ENCODE data around the gene ADSL.
A peak's percentile ranks its signal among the peaks of the same experiment; 100 is the strongest.
"Not testable (repeated sequence)": the region's sequence is repeated elsewhere in the genome, so short reads cannot be mapped to it uniquely, and the experiment has no call there.

Gene ADSL

GRCh38 chr22:40368016-40368415, 21.7 kb downstream of the ADSL start:
- no peak for DNase-seq (ENCODE audit: low read depth, low spot score)

DNA sequence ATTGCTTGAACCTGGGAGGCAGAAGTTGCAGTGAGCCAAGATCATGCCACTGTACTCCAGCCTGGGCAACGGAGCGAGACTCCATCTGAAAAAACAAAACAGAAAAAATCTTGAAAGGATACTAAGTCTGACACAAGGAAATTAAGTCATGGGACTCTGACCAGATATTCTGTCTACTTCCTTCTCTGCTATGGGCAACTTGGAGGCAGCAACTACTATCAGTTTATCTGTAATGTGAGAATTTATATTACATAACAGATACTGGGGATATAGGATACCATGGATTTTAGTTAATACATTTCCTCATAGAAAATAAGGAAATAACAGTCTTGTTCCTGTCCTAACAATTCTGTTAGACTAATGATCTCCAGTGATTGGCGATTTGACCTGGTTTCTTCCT, 22.5 kb downstream of the ADSL start:
- no peak for DNase-seq (ENCODE audit: low read depth, low spot score)

DNA sequence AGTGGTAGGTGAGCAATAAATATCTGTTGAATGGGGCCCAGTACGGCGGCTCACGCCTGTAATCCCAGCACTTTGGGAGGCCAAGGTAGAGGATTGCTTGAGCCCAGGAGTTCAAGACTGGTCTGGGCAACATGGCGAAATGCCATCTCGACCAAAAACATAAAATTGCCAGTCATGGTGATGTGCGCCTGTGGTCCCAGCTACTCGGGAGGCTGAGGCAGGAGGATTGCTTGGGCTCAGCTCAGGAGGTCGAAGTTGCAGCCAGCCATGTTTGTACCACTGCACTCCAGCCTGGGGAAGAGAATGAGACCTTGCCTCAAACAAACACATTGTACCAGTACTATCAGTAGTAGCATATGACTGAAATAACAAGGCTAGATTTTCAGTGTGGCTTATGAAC, 28.3 kb downstream of the ADSL start:
- DNase-seq (ENCODE audit: low read depth, low spot score), result no peak

DNA sequence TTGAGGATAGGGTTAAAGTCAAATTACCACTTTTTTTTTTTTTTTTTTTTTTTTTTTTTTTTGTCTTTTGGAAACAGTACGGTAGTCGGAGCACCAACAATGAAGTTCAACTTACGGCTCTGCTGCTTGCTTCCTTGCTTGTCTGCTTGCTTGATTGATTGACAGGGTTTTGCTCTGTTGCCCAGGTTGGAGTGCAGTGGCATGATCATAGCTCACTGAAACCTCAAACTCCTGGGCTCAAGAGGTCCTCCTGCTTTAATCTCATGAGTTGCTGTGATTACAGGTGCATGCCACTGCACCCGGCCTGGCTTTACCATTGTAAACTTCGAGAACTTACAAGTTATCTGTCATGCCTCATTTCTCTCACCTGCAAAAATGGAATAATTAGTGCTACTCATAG, 29.8 kb downstream of the ADSL start:
- DNase-seq (ENCODE audit: low read depth, low spot score), result no peak

- DNase-seq (ENCODE audit: low read depth, low spot score), result no peak
Observed at GRCh38 chr22:40377931-40378330, 31.6 kb downstream of the ADSL start.

DNA sequence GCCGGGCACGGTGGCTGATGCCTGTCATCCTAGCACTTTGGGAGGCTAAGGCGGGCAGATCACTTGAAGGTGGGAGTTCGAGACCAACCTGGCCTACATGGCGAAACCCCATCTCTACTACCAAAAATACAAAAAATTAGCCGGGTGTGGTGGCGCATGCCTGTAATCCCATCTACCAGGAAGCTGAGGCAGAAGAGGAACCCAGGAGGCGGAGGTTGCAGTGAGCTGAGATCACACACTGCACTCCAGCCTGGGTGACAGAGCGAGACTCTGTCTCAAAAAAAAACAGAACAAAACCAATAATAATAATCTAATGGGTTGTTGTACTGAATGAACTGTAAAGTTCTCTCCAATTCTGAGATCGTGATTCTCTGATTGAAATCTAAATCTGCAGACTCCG, 32.1 kb downstream of the ADSL start:
- not testable (repeated sequence) for DNase-seq (ENCODE audit: low read depth, low spot score)

GRCh38 chr22:40381461-40381860, 35.2 kb downstream of the ADSL start:
- DNase-seq (ENCODE audit: low read depth, low spot score), result no peak

GRCh38 chr22:40383905-40384304, 37.6 kb downstream of the ADSL start:
- DNase-seq (ENCODE audit: low read depth, low spot score), result no peak

DNA sequence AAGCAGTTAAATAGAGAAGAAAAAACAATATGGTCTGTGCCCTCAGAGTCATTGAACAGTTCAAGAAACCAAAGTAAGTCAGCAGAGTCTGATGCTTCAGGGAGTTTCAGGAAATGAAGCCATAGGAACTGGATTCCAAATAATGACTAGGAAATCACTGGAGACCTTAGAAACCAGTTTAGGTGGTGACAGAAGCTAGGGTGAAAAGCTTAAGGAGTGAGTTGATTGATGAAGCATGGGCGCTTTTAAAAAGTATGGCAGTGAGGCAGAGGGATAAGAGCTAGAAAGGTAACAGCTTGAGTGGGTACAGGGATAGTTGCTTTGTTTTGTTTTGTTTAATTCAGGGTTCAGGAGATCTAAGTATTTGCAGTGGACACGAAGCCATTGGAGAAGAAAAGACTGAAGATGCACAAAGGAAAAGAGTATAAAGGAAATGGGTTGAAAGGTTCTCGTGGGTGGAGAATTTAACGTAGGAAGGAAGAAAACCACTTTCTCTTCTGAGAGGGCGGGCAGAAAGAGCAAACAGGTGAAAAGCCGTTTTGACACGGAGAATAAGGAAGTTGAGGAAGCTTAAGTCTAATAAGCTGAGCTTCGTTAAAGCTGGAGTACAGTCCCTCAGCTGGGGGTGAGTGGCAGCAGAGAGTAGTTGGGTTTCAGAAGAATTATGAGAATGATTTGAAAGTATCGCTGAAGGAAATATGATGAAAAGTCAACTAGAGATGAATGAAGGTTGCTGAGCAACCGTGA, 38.9 kb downstream of the ADSL start:
- DNase-seq (ENCODE audit: low read depth, low spot score), result no peak

DNA sequence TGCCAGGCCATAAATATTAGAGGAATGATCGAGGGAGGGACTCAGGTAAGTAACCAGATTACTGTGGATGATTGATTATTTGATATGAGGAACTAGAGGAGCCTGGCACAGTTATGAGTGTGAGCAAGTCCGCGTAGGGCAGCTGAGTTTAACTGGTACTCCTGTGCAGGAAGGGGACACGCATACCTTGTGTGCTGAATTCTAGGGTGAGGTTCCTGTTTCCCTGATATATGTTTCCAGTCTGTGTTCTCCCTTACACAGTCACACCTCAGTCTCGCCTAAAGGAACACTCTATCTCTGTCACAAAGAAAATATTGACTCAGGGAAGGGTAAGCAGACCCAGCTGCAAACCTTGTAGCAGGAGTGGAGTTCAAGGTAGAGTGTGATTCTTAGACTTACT, 41.4 kb downstream of the ADSL start:
- DNase-seq (ENCODE audit: low read depth, low spot score), result no peak

GRCh38 chr22:40388231-40388630, 41.9 kb downstream of the ADSL start:
- DNase-seq (ENCODE audit: low read depth, low spot score), result no peak

DNA sequence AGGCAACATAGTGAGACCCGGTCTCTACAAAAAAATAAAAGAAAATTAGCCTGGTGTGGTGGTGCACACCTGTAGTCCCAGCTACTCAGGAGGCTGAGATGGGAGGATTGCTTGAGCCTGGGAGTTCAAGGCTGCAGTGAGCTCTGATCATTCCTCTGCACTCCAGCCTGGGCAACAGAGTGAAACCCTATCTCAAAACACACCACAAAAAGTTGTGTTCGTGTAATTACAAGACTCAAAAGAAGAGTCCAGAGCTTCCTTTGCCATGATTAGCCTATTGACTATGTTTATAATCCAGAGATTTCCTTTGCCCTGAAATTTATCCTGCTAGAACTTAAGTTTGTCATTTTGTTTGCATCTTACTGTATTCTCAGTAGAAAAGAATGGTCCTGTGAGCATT, 45.1 kb downstream of the ADSL start:
- DNase-seq (ENCODE audit: low read depth, low spot score), result no peak

DNA sequence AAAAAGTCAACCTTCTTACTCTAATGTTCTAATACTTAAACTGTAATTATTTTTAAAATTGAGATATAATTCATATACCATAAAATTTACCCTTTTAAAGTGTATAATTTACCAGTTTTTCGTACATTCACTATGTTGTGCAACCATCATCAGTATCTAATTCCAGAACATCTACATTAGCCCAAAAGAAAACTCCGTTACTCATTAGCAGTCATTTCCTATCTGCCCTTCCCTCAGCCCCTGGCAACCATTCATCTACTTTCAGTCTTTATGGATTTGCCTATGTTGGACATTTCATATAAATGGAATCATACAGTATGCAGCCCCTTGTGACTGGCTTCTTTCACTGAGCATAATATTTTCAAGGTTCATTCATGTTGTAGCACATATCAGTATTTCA, 46.3 kb downstream of the ADSL start:
- DNase-seq (ENCODE audit: low read depth, low spot score), result no peak

GRCh38 chr22:40394607-40395006, 48.3 kb downstream of the ADSL start:
- no peak for DNase-seq (ENCODE audit: low read depth, low spot score)

DNA sequence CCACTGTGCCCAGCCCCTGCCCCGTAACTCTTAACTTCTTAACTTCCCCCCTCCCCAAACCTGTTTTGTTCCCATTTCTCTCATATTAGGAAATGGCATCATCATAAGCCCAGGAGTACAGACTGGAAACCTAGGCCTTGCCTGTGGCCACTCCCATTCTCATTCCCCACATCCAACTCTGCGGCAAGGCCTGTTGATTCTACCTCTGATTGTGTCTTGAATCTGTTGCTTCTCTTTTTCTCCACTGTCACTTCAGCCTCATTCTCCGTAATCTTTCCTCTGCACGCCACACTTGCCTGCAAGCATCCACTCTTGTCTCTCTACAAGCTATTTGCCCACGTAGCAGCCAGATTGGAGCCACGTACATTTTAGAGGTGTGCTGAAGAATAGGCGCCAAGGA, 49.3 kb downstream of the ADSL start:
- no peak for DNase-seq (ENCODE audit: low read depth, low spot score)

DNA sequence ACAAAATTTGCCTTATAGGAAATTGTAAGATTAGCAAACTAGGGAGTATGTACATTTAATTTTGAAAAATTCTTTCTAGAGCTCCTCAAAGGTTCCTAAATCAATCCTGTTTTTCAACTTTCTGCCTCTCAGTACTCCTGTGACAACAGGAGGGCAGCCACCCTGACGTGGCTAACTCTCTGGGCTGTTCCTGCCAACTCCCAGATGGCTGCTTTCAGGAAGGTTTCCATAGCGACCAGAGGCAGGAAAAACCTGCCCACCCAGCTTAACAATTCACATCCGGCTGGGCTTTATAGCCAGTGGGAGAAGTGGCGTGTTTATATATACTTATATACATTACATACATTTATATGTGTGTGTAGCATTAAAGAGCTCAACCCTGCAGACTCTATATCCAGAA, 50.6 kb downstream of the ADSL start:
- peak; percentile 55 for DNase-seq (ENCODE audit: low read depth, low spot score)

DNA sequence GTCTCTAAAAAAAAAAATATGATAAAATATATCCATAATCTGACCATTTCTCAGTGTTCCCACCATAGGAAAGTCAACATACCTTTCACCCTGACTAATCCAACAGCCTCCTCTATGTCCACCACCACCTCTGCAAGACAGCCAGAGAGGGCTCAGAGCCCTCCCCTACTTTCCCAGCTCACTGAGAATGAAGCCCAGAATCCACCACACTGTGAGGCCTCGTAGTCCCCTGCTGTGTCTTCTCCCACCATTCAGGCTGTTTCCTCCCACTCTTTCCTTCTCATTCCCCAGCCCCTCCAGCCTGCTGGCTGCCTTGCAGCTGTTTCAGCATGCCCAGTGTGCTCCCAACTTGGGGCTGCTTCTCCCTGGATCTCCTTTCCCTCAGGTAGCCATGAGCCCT, 51.1 kb downstream of the ADSL start:
- DNase-seq (ENCODE audit: low read depth, low spot score), result no peak

GRCh38 chr22:40399621-40400020, 53.3 kb downstream of the ADSL start:
- DNase-seq (ENCODE audit: low read depth, low spot score), result no peak

GRCh38 chr22:40400159-40400558, 53.9 kb downstream of the ADSL start:
- no peak for DNase-seq (ENCODE audit: low read depth, low spot score)

DNA sequence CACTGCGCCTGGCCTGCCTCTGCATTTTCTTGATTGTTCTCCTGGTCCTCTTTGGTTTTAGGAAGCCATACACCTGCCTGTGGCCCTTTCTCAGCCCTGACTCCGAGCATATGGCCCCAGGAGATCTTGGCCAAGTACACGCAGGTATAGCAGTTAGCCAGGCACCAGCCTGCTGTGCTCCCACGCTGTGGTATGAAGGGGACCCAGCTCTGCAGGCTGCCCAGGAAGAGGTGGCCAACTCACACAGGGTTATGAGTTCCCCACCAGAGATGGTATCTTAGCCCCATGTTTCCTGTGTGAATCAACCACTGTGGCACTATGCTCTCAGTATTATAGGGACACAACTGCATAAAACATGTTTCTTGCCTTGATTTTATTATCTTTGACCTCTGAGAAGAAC, 55.2 kb downstream of the ADSL start:
- DNase-seq (ENCODE audit: low read depth, low spot score), result no peak

DNA sequence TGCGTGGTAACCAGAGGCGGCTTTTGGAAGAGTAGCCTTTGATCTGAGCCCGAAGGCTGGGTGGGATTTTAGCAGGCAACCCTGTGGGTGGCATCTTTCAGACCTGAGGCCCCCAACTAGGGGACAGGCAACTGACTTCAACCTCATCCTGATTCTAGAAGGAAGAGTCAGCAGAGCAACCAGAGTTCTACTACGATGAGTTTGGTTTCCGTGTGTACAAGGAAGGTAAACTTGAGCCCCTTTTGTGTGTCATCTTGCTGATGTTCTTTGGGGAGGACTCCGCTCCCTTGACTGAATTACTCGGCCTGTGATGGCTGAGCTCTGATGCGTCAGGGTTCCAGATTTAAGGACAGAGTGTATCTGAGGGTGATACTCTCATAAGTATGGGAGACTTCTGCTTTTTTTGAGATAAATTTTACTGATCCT, 55.7 kb downstream of the ADSL start:
- DNase-seq (ENCODE audit: low read depth, low spot score), result no peak

GRCh38 chr22:40403141-40403540, 56.8 kb downstream of the ADSL start:
- no peak for DNase-seq (ENCODE audit: low read depth, low spot score)

DNA sequence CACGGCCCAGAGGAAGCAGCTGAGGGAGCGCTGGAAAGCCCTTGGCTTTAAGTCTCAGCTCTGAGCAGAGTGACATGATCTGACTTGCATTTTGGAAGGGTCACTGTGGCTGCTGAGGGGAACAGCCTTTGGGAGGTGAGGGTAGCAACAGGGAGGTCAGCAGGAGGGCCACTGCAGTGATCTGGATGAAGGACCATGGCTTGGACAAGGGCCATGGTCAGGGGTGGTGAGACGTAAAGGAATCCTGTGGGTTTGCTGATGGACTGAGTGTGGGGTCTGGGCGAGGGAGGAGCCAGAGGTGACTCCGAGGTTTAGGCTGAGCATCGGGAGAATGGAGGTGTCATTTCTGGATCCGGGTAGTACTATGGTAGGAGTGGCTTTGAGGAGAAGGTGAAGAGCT, 57.4 kb downstream of the ADSL start:
- no peak for DNase-seq (ENCODE audit: low read depth, low spot score)
